ENCODE data around the gene DIS3L2.
A peak's percentile ranks its signal among the peaks of the same experiment; 100 is the strongest.

DIS3L2 gene

DNA sequence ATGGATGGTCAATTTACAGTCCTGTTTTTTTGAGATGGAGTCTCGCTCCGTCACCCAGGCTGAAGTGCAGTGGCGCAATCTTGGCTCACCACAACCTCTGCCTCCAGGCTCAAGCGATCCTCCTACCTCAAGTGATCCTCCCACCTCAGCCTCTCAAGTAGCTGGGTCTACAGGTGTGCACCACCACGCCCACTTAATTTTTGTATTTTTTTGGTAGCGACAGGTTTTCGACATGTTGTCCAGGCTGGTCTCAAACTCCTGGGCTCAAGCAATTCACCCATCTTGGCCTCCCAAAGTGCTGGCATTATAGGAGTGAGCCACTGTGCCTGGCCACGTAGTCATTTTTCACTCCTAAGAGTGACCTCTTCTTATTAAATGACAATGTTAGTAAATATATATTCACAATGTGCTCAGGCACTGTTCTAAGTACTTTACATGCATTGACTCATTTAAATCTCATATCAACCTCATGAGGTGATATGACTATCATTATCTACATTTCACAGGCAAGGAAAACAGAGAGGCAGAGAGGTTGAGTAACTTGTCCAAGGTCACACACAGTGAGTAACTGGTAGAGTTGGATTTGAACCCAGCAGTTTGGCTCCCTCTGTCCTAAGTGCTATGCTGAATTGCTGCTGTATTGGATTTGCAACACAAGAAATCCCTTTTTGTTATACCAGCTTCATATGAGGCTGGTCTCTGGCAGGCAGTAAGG is 5.6 kb upstream of the DIS3L2 start:
- Histone ChIP-seq H3K4me3 (ENCODE audit: low read depth, low read length, poor library complexity, severe bottlenecking) (no peak overlapping the region), H3K9me3 (ENCODE audit: low read length) (peaks cover 4% of the 10 kb centered on the region; the same call in 1 of the 2 replicates), H3K27me3 (ENCODE audit: insufficient read depth, low read length) (0 out of 2 replicates have a peak, but pooled peaks cover 8% of the 10 kb centered on the region), H4K20me1 (ENCODE audit: insufficient read depth, low read length) (no peaks in the 10 kb centered on the region), H3K9me2 (ENCODE audit: low read depth, low read length) (no peaks in the 10 kb centered on the region), H3K4me1 (ENCODE audit: insufficient read depth, low read length, severe bottlenecking) (peaks cover 3% of the 10 kb centered on the region), H3K36me3 (ENCODE audit: insufficient read depth, low read length) (no peaks in the 10 kb centered on the region), H3K9ac (ENCODE audit: low read length) (no peak overlapping the region), H2AFZ (ENCODE audit: low read length) (no peak overlapping the region), H3K4me2 (ENCODE audit: low read length) (no peak overlapping the region), H3F3A (ENCODE audit: insufficient read depth, low read length) (no peaks in the 10 kb centered on the region), H3K79me2 (ENCODE audit: insufficient read depth, low read length) (no peaks in the 10 kb centered on the region), H3K27ac (ENCODE audit: low read depth, low read length, poor library complexity, severe bottlenecking) (no peak overlapping the region)
- TF ChIP-seq EZH2 (IDR thresholded peaks at IDR 0.05; ENCODE audit: borderline replicate concordance, low read length) = no peak

DNA sequence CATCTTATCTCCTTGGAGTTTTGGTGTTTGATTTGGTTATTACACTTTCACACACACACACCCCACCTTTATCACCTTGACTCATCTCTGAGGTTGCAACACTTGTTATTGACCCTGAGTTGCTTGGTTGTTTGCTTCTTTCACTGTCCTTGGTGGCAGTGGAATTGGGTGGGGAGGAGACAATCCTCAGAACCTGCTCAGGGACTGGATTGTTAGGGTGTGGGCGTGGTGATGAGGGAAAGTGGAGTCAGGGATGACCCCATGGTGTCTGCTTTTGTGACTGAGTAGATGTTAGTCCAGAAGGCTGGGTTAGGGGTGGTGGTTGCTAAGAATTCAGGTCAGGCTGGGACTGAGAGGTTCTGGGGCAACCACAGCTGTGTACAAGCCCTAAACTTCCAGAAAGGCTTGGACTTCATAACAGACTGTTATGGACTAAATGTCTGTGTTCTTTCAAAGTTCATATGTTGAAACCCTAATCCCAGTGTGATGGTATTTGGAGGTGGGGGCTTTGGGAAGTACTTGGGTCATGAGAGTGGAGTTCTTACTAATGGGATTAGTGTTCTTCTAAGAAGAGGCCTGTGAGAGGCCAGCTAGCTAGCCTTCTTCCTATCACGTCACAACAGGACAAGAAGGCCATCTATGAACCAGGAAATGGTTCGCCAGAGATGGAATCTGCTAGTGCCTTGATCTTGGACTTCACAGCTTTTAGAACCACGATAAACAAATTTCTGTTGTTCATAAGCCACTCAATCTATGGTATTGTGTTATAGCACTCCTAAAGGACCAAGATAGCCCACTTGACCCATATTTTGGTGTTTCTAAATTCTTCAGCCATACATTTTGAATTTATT is 3.4 kb upstream of the DIS3L2 start:
- Histone ChIP-seq H2AFZ (ENCODE audit: low read length) (no peak overlapping the region), H3K4me3 (ENCODE audit: low read depth, low read length, poor library complexity, severe bottlenecking) (no peak overlapping the region), H3K79me2 (ENCODE audit: insufficient read depth, low read length) (no peaks in the 10 kb centered on the region), H3K36me3 (ENCODE audit: insufficient read depth, low read length) (no peaks in the 10 kb centered on the region), H3K27ac (ENCODE audit: low read depth, low read length, poor library complexity, severe bottlenecking) (no peak overlapping the region), H3K9me3 (ENCODE audit: low read length) (no peaks in the 10 kb centered on the region), H3K9me2 (ENCODE audit: low read depth, low read length) (no peaks in the 10 kb centered on the region), H3K4me1 (ENCODE audit: insufficient read depth, low read length, severe bottlenecking) (peaks cover 9% of the 10 kb centered on the region), H3K9ac (ENCODE audit: low read length) (no peak overlapping the region), H3K4me2 (ENCODE audit: low read length) (no peak overlapping the region), H4K20me1 (ENCODE audit: insufficient read depth, low read length) (no peaks in the 10 kb centered on the region), H3K27me3 (ENCODE audit: insufficient read depth, low read length) (no peaks in the 10 kb centered on the region), H3F3A (ENCODE audit: insufficient read depth, low read length) (no peaks in the 10 kb centered on the region)
- TF ChIP-seq, protein P1, sequence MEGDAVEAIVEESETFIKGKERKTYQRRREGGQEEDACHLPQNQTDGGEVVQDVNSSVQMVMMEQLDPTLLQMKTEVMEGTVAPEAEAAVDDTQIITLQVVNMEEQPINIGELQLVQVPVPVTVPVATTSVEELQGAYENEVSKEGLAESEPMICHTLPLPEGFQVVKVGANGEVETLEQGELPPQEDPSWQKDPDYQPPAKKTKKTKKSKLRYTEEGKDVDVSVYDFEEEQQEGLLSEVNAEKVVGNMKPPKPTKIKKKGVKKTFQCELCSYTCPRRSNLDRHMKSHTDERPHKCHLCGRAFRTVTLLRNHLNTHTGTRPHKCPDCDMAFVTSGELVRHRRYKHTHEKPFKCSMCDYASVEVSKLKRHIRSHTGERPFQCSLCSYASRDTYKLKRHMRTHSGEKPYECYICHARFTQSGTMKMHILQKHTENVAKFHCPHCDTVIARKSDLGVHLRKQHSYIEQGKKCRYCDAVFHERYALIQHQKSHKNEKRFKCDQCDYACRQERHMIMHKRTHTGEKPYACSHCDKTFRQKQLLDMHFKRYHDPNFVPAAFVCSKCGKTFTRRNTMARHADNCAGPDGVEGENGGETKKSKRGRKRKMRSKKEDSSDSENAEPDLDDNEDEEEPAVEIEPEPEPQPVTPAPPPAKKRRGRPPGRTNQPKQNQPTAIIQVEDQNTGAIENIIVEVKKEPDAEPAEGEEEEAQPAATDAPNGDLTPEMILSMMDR (IDR thresholded peaks at IDR 0.05; ENCODE audit: low read length) = no peak
- no peak for TF ChIP-seq EZH2 (IDR thresholded peaks at IDR 0.05; ENCODE audit: borderline replicate concordance, low read length)

DNA sequence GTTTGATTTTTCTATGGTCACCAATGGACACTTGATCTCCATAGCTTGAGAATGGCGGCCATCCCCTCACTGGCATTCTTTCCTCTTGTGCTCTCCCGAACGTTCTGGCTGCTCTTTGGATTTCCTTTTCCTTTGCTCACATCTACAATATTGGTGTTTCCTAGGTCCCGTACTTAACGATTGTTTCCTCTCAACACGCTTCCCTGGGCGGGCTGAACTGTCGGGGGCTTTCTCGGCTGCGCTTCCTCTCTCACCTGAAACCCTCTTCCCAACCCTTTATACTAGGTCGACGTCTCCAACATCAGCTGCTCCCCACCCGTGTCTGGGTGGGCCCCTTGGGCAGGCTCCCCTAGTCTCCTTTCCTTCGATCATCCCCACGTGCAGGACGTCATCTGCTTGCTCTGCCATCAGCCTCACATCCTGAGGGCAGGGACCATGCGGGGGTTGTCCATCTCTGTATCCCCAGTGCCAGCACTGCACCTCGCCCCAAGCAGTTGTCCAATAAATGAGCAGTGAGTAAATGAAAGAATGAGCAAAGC is 634 bp upstream of the DIS3L2 start:
- Histone ChIP-seq H2AFZ (ENCODE audit: low read length) (no peak overlapping the region), H3K4me2 (ENCODE audit: low read length) (peak overlapping the region; percentile 80), H3K9ac (ENCODE audit: low read length) (peak overlapping the region; percentile 72), H3K27ac (ENCODE audit: low read depth, low read length, poor library complexity, severe bottlenecking) (no peak overlapping the region), H3K36me3 (ENCODE audit: insufficient read depth, low read length) (no peaks in the 10 kb centered on the region), H4K20me1 (ENCODE audit: insufficient read depth, low read length) (no peaks in the 10 kb centered on the region), H3K79me2 (ENCODE audit: insufficient read depth, low read length) (peaks cover 7% of the 10 kb centered on the region; the same call in 1 of the 2 replicates), H3K4me1 (ENCODE audit: insufficient read depth, low read length, severe bottlenecking) (peaks cover 24% of the 10 kb centered on the region), H3K27me3 (ENCODE audit: insufficient read depth, low read length) (no peaks in the 10 kb centered on the region), H3K4me3 (ENCODE audit: low read depth, low read length, poor library complexity, severe bottlenecking) (peak overlapping the region; percentile 80), H3F3A (ENCODE audit: insufficient read depth, low read length) (no peaks in the 10 kb centered on the region), H3K9me3 (ENCODE audit: low read length) (no peaks in the 10 kb centered on the region), H3K9me2 (ENCODE audit: low read depth, low read length) (no peaks in the 10 kb centered on the region)
- TF ChIP-seq, protein P1 (IDR thresholded peaks at IDR 0.05; ENCODE audit: low read length) = no peak

All from OCI-LY1 (cell line).